Measurements from ENCODE around the gene SLC18B1.

SLC18B1 gene

GRCh38 chr6:132725471-132725870, 73.0 kb downstream of the SLC18B1 start:
- TF ChIP-seq SIN3A (IDR thresholded peaks at IDR 0.05; ENCODE audit: borderline replicate concordance, insufficient read depth, low read length) (no peak), FOXP2 (optimal IDR thresholded peaks at IDR 0.05; ENCODE audit: borderline replicate concordance, extremely low read depth, extremely low read length, insufficient read depth) (no peak), POLR2AphosphoS5 (IDR thresholded peaks at IDR 0.05; ENCODE audit: low read depth, low read length) (no peak), TAF1 (IDR thresholded peaks at IDR 0.05; ENCODE audit: borderline replicate concordance, insufficient read depth, low read length) (no peak), REST (IDR thresholded peaks at IDR 0.05; ENCODE audit: insufficient read depth in 1 of 2, low read depth in 2 of 2, low read length in 2 of 2) (no peak)

- TF ChIP-seq FOXP2 (optimal IDR thresholded peaks at IDR 0.05; ENCODE audit: borderline replicate concordance, extremely low read depth, extremely low read length, insufficient read depth) (no peak), SIN3A (IDR thresholded peaks at IDR 0.05; ENCODE audit: borderline replicate concordance, insufficient read depth, low read length) (no peak), POLR2AphosphoS5 (IDR thresholded peaks at IDR 0.05; ENCODE audit: low read depth, low read length) (no peak)
Measured at GRCh38 chr6:132719736-132720448, 78.5 kb downstream of the SLC18B1 start.

All from PFSK-1 (cell line).